A673 (cell line): ENCODE results near the gene CDKAL1. TPM values are rescaled to one million over a fixed set of nuclear protein-coding genes. Genes with fewer than 3 reads are reported as not detected.
A peak's percentile ranks its signal among the peaks of the same experiment; 100 is the strongest.

Experiments used
- BruUV-seq: library from RNA; stranded (reverse); fragments of 400-500 nt; replicated peaks from 2 replicates; lab custom pipeline; 2021; lab: Mats Ljungman, UMichigan
- CTCF ChIA-PET: fragments of 300-600 bp; sonication (Branson Sonifier 250); formaldehyde crosslinking; loops from one replicate; lab custom pipeline; 2022; ENCODE audit warnings: antibody characterized with exemption; lab: Charles Lee
- POLR2A ChIA-PET: fragments of 300-600 bp; sonication (Branson Sonifier 250); formaldehyde crosslinking; loops from one replicate; lab custom pipeline; 2022; ENCODE audit warnings: antibody characterized with exemption; ENCODE audit not compliant: low non-redundant PET; lab: Charles Lee
- DNase-seq: peaks from one replicate; pipeline ENCODE4 v3.0.0-alpha.2; 2015; ENCODE audit warnings: low spot score
- H3K27ac ChIP-seq: fragments of 200-600 bp; sonication (generic); 2 replicates; pipeline ENCODE4 v1.5.1; 2016; ENCODE audit warnings: mixed run types, low read depth, mild to moderate bottlenecking, mixed read lengths, antibody characterized with exemption, low read length; ENCODE audit not compliant: poor library complexity, severe bottlenecking
- H3K27me3 ChIP-seq: fragments of 200-600 bp; sonication (generic); replicated peaks from 2 replicates; pipeline ENCODE4 v1.6.1; 2017; ENCODE audit warnings: mixed run types, low read depth, mild to moderate bottlenecking, mixed read lengths, antibody characterized with exemption, low read length; ENCODE audit not compliant: insufficient read depth, poor library complexity
- H3K36me3 ChIP-seq: fragments of 200-600 bp; sonication (generic); 2 replicates; pipeline ENCODE4 v1.6.1; 2016; ENCODE audit warnings: mixed run types, mild to moderate bottlenecking, mixed read lengths, antibody characterized with exemption, low read length; ENCODE audit not compliant: insufficient read depth, poor library complexity, severe bottlenecking
- H3K4me1 ChIP-seq: fragments of 200-600 bp; sonication (generic); 2 replicates; pipeline ENCODE4 v1.6.1; 2017; ENCODE audit warnings: mixed run types, mild to moderate bottlenecking, mixed read lengths, antibody characterized with exemption, low read length; ENCODE audit not compliant: insufficient read depth, poor library complexity, severe bottlenecking
- H3K4me3 ChIP-seq: fragments of 200-600 bp; sonication (generic); 2 replicates; pipeline ENCODE4 v1.5.1; 2016; ENCODE audit warnings: low read depth, mixed run types, mild to moderate bottlenecking, mixed read lengths, low read length; ENCODE audit not compliant: poor library complexity, severe bottlenecking
- H3K9me3 ChIP-seq: fragments of 200-600 bp; sonication (generic); 2 replicates; pipeline ENCODE4 v1.6.1; 2016; ENCODE audit warnings: mixed run types, low read depth, mild to moderate bottlenecking, mixed read lengths, antibody characterized with exemption, low read length; ENCODE audit not compliant: poor library complexity, severe bottlenecking
- CTCF ChIP-seq: fragments of 300-800, 200-600 bp; sonication (generic); conservative IDR thresholded peaks from 2 replicates; pipeline ENCODE4 v1.5.1; 2017; ENCODE audit warnings: low read depth, mild to moderate bottlenecking, antibody characterized with exemption, low read length, moderate library complexity, mixed read lengths
- EZH2 ChIP-seq: fragments of 200-600 bp; sonication (generic); IDR thresholded peaks from 2 replicates; pipeline ENCODE4 v1.6.1; 2017; ENCODE audit warnings: borderline replicate concordance, low read depth, mild to moderate bottlenecking, mixed read lengths, antibody characterized with exemption, low read length; ENCODE audit not compliant: poor library complexity, severe bottlenecking
- intact Hi-C: fragments of 100-400 bp; cut with micrococcal nuclease; formaldehyde crosslinking; loops from one replicate; pipeline ENCODE4 v1.10.0; 2022; ENCODE audit not compliant: unreplicated experiment
- total RNA-seq: library from RNA; stranded (reverse); gene quantifications from 2 replicates; pipeline ENCODE4 v1.2.3, GENCODE V29; 2021

Gene CDKAL1
- total RNA-seq, 1 experiment from 2014 or later, result 35.5 TPM

GRCh38 chr6:20569000-20569610 lies 34.8 kb downstream of the CDKAL1 start:
- no peak overlapping the region for H3K27ac ChIP-seq

GRCh38 chr6:20571261-20571660 lies 37.0 kb downstream of the CDKAL1 start:
- intact Hi-C loops, result loop anchor here (10.0 kb wide), 1 partner anchor 624 kb away; no protein-coding TSS in a partner anchor
- H3K36me3 ChIP-seq, result no peaks in the 10 kb centered on the region
- no peaks in the 10 kb centered on the region for H3K9me3 ChIP-seq
- POLR2A ChIA-PET, result no interaction called here
- H3K4me1 ChIP-seq, result peaks cover 43% of the 10 kb centered on the region
- H3K27ac ChIP-seq, result no peak overlapping the region
- H3K27me3 ChIP-seq, result no peaks in the 10 kb centered on the region
- BruUV-seq, result no TSS peak
- CTCF ChIA-PET, result no interaction called here
- TF ChIP-seq CTCF (no peak), EZH2 (no peak)
- no peak for DNase-seq
- no peak overlapping the region for H3K4me3 ChIP-seq

More at GRCh38 chr6:20569000-20569610, 34.8 kb downstream of the CDKAL1 start:
- no TSS peak for BruUV-seq
- intact Hi-C loops, result loop anchor here (5.0 kb wide), 1 partner anchor 303 kb away; no protein-coding TSS in a partner anchor
- Histone ChIP-seq H3K36me3 (no peaks in the 10 kb centered on the region), H3K4me1 (peaks cover 64% of the 10 kb centered on the region), H3K27me3 (no peaks in the 10 kb centered on the region), H3K4me3 (no peak overlapping the region), H3K9me3 (no peaks in the 10 kb centered on the region)
- DNase-seq, result peak; percentile 31
- no peak for TF ChIP-seq CTCF
- no peak for TF ChIP-seq EZH2
- ChIA-PET CTCF (no interaction called here), POLR2A (no interaction called here)

- intact Hi-C loops, result loop anchor here (10.0 kb wide), 1 partner anchor 623 kb away; no protein-coding TSS in a partner anchor
- Histone ChIP-seq H3K9me3 (no peaks in the 10 kb centered on the region), H3K27me3 (no peaks in the 10 kb centered on the region), H3K36me3 (no peaks in the 10 kb centered on the region), H3K4me1 (peaks cover 35% of the 10 kb centered on the region), H3K27ac (peak overlapping the region; percentile 49), H3K4me3 (no peak overlapping the region)
- no peak for TF ChIP-seq EZH2
- TF ChIP-seq CTCF, result no peak
- no peak for DNase-seq
- ChIA-PET POLR2A (no interaction called here), CTCF (interaction anchor here (0.5 kb wide), 1 partner anchor 73 kb away, joined by 4 read pairs; no protein-coding TSS in a partner anchor)
- TSS peak; percentile 75 for BruUV-seq
Measured at GRCh38 chr6:20572288-20572687, 38.0 kb downstream of the CDKAL1 start.
